ENCODE measurements around the gene NSMF.

The NSMF gene

DNA sequence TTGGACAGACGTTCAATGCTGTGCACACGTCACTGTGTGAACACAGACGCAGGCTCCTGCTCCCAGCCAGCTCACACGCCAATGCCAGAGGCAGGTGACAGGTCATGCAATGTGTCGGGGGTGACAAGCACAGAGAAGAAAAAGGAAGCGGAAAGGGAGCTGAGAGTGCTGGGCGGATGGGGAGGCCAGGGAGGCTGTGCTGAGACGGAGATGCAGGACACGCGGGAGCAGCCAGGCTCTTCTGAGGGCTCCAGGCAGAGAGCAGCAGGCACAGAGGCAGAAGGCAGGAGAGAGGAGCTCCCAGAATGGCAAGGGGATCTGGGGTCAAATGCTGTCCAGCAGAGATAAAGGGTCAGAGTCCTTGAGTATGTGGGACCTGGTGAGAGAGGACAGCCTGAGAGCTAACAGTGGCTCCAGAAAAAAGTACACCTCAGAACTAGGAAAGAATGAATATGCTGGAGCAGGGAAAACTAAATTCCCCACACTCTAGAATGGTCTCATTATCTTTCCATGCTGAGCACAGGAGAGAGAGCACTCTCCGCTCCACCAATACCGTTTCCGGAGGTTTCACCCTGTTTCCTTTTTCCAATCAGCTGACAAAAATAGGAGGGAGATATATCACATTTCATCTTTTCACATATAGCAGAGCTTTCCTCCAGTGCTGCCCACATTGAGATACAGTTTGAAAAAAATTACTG lies 32.8 kb upstream of the NSMF start:
- no peak for DNase-seq

- DNase-seq, result no peak
Measured at GRCh38 chr9:137490532-137491186, 31.5 kb upstream of the NSMF start.

DNA sequence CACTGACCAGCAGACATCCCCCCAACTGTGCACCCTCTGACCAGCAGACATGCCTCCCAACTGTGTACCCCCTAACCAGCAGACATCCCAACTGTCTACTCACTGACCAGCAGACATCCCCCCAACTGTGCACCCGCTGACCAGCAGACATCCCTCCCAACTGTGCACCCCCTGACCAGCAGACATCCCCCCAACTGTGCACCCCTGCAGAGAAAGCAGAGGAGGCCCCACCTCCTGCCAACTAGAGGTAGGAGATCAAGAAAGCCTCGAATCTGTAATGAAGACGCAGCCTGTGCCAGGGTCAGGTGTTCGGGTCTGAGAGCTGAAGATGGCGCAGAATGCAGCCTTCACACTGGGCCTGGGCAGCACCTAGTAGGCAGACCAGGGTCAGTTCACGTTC lies 29.8 kb upstream of the NSMF start:
- DNase-seq, result no peak

GRCh38 chr9:137488327-137488653 lies 29.2 kb upstream of the NSMF start:
- DNase-seq, result no peak

DNA sequence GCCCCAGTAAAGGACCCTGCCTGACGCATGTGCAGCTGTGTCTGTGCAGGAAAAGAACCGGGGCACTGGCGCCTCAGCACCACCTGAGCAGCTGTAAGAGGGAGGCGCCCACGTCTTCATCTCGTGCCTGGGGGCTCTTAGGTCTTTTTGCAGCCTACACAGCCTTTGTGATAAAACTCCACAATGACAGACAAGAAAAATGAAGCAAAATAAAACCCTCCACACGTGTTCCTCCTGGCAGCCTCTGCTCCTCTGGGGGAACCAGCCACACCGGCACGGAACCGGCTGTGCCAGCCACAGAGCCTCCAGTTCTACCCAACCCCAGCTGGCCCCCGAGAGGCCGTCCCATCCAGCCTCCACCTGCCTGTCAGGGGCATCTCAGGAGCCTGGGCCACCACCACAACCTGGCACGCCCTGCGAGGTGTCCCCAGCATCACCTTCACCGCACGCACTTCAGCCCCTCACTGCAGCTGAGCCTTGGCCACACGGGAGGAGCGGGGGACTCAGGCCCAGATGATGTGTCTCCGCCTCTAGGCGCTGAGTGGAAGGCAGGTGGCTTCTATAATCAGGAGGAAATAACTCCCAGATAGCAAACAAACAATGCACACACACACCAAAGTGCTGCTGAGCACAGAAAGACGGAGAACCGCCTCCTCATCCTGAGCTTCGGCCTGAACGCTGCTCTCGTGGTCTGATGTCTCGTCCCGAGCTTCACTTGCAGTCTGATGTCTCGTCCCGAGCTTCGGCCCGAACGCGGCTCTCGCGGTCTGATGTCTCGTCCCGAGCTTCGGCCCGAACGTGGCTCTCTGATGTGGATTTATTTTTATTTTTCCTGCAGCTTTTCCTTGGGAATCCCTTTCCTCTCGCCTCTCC lies 28.6 kb upstream of the NSMF start:
- DNase-seq, result no peak

DNA sequence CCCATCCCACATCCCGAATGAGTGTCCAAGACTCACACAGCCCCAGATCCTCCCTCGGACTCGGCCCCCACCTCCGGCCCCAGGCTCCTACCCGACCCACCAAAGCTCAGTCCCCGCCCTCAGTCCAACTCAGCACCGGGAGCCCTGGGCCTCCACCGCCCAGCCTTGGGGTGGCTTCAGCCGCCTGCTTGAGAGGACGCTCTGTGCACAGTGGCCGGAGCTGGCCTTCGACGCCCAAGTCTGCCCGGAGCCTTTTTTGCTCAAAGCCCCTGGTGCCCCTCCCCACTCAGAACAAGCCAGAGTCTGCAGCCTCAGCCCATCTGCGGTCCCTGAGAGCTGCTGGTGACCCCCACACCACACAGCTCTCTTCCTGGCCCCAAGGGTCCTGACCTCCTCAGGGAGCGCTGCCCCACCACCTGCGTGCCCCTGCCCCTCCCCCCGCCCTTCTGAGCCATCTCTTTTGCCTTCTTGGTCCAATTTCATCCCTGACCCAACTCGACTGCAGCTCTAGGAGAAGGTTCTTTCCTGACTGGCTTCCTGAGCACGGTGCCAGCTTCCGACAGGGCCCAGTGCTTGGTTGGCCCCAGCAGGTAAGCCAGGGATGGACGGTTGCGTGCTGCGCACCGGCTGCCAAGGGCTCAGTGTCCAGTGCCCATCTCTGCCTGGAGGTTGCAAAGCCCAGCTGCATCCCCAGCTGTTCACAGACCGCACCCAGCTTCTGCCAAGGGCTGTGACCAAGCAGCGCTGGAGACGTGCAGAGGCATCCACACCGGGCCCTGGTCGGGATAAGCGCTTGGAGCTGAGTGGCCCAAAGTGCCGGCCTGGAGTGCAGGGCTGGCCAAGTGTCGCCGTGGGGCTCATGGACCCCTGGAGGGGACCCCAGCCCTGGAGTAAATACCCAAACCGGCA lies 27.7 kb upstream of the NSMF start:
- DNase-seq, result no peak

- no peak for DNase-seq
Measured at GRCh38 chr9:137486141-137486490, 27.0 kb upstream of the NSMF start.

DNA sequence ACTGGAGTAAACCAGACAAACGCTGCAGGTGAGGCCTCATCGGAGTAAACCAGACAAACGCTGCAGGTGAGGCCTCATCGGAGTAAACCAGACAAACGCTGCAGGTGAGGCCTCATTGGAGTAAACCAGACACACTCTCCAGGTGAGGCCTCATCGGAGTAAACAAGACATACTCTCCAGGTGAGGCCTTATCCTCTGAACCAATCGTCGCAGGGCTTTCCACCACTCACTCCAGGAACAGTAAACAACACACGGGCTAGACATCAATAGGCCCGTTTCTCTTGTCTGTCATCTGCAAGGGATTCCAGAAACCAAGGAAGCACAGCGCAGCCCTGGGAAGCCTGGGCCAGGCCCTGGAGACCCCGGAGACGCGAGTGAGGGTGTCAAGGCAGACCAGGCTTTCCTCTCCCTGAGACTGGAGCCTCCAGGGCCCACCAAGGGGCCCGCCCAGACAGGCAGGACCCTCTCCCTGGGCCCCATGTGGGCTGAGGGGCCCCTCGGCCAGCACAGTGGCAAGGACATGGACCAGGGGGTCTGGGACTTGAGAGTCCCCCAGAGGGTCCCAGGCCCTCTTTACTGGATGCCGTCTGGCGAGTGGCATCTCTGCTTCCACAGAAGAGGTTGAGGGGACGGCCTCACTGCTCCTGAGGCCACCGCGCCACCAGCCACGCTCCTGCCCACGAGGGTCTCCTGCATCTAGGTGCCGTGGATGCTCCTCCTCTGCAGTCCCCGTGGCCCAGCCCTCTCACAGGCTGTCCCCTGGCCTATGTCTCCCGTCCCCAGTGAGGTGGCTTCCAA lies 26.4 kb upstream of the NSMF start:
- DNase-seq, result no peak

DNA sequence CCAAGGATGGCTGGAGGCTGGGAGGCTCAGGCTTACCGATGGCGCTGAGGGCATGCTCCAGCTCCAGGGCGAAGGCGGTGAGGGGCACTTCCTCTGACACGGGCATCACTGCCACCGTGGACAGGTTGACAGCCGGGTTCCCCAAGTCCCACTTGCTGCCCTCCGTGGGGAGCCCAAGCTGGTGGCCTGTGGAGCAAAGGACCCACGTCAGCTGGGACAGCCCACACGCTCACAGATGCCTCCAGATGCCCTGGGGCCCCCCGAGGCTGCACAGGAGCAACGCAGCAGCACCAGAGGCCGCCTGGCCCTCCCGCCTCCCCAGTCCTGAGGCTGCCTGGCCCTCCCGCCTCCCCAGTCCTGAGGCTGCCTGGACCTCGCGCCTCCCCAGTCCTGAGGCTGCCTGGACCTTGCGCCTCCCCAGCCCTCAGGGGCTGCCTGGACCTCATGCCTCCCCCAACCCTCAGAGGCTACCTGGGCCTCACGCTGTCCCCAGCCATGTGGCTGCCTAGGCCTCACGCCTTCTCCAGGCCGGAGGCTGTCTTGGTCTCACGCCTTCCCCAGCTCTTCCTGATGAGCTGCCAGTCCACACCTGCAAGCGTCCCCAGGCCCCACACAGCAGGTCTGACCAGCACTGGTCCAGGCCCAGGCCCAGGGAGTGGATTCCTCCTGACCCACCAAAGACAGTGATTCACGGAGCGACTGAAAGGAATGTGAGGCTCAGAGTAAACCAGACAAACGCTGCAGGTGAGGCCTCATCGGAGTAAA lies 25.6 kb upstream of the NSMF start:
- DNase-seq, result no peak

GRCh38 chr9:137482094-137482781 lies 23.1 kb upstream of the NSMF start:
- no peak for DNase-seq

DNA sequence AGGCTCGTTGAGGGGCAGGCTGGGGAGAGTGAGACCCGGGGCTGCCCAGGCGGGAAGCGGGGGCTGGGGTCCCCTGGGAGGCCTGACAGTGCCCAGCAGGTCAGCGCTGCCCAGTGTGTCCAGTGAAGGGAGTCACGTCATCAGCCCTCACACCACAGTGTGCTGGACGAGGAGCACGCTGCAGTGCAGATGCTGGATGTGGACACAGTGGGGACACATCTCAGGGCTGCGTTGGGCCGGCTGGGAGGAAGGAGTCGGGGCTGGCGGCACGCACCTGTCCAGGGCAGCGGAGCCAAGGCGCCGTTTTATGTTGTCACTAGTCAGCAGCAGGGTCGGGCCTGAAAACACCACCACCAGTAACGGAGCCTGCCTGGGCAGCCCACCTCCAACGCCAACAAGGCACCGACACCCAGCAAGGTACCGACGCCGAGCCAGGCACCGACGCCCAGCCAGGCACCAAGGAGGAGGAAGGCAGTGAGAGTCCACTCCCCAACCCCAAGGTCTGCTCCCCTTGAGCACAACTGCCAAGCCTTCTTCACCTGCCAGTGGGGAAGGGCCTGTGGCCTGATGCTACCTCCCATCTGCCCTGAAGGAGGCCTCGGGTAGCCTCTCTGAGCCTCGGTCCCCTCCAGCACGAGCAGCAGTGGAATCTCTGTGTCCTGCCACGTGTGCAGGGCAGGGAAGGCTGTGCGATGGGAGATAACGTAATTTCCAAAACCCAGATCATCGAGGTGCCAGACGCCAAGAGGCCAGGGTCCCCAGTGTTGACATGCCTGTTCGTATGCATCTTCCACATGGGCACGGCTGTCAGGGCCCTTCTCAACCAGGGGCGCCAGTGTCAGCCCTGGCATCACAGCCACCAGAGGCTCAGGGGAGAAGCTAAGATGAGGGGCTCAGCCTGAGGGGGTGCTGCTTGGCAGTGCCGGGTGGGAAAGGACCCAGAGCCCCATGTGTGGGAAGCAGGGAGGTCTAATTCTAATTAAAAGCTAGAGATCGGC lies 21.9 kb upstream of the NSMF start:
- no peak for DNase-seq

- DNase-seq, result no peak
Measured at GRCh38 chr9:137479892-137480685, 21.0 kb upstream of the NSMF start.

DNA sequence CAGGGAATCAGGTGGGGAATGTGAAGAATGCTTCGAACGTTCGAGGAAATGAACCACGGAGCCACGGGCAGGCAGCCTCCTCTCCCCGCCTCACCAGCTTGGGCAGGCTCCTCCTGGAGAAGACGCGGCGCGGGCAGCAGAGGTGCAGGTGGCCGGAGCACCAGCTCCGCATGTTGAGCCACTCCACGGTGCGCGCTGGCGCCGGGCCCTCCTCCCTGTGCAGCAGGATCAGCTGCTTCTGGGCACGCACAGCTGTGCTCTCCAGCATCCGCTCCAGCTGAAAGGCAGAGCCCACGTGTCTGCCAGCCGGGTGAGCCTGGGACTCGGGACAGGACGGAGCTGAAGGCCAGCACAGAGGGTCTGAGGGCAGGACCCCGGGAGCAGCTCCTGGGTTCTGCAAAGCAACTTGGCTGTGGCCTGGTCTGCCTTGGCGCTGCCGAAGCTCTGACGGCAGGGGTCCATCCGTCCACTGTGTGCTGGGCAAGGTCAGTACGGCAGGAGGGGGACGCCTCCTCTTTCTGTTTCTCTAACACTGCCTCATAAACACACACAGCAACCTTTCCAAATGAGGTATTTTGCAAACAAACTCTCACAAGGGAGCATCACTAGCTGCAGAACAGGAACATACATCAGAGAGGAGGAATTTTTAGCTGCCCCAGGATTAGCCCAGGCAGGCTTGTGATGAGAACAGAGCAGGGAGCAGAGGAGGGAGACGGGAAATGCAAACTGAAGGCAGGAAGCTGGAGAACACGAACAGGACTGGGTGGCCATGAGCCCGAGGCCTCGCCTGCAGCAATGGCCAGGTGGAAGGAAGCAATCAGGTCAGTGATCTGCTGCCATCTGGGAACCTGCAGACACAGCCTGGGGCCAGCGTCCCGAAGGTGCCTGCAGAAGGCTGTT lies 20.1 kb upstream of the NSMF start:
- DNase-seq, result no peak

DNA sequence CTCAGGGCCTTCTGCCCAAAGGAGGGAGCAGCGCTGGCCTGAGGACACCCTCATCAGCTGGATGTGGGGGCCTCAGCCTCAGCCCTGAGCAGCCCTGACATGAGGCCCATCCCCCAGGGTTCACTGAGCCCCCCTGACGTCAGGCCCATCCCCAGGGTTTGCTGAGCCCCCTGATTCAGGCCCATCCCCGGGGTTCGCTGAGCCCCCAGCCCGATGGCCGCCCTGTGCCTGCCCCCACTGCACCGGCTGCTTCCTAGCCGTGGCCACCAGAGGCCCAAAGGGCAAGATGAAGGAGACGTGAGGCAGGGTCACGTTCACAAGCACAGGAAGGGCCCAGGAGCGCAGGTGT lies 19.5 kb upstream of the NSMF start:
- DNase-seq, result no peak

GRCh38 chr9:137477778-137478612 lies 18.9 kb upstream of the NSMF start:
- DNase-seq, result no peak

GRCh38 chr9:137476856-137477255 lies 17.7 kb upstream of the NSMF start:
- no peak for DNase-seq

GRCh38 chr9:137475666-137476065 lies 16.5 kb upstream of the NSMF start:
- no peak for DNase-seq

Measured in activated naive CD4-positive, alpha-beta T cell treated with Interleukin-2 at 50 U/mL for 16 hours (primary cell).